NB4 (cell line): ENCODE results near the gene STON2.

Experiments
- DNase-seq: peaks from one replicate; pipeline ENCODE4 v3.0.0; 2010; ENCODE audit warnings: low read depth
- H3K4me3 ChIP-seq: one replicate; pipeline ENCODE4 v1.5.1; 2011; ENCODE audit warnings: mild to moderate bottlenecking, low read depth, low read length, moderate library complexity
- MYC ChIP-seq: IDR thresholded peaks from 2 replicates; pipeline ENCODE4 v1.6.1; 2011; ENCODE audit warnings: low read depth, low read length
- POLR2A ChIP-seq: IDR thresholded peaks from 2 replicates; pipeline ENCODE4 v1.6.1; 2011; ENCODE audit warnings: mild to moderate bottlenecking; ENCODE audit not compliant: insufficient read length; ENCODE audit errors: extremely low read depth
- TF ChIP-seq, protein P1 (sequence below): IDR thresholded peaks from 2 replicates; pipeline ENCODE4 v1.6.1; 2011; ENCODE audit warnings: low read depth, low read length
- TF ChIP-seq, protein P2 (sequence below): IDR thresholded peaks from one replicate; pipeline ENCODE4 v1.5.1; 2012; ENCODE audit warnings: low read depth, low read length

The STON2 gene

DNA sequence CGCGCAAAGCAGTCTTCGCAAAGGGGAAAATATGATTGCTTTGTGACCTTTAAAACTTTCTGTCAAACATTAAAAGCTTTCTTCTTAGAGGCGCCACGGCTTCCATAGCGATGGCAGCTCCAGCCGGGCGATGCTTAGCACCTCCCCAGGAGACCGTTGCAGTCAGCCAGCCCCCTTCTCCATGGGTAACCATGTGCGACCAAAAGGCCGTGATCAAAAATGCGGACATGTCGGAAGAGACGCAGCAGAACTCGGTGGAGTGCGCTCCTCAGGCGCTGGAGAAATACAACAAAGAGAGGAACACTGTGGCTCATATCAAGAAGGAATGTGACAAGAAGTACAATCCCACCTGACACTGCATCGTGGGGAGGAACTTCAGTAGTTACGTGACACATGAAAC, 12.7 kb upstream of the STON2 start:
- DNase-seq = no peak
- TF ChIP-seq POLR2A = no peak
- TF ChIP-seq, protein P1, sequence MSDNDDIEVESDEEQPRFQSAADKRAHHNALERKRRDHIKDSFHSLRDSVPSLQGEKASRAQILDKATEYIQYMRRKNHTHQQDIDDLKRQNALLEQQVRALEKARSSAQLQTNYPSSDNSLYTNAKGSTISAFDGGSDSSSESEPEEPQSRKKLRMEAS = no peak
- no peak for TF ChIP-seq MYC
- TF ChIP-seq, protein P2, sequence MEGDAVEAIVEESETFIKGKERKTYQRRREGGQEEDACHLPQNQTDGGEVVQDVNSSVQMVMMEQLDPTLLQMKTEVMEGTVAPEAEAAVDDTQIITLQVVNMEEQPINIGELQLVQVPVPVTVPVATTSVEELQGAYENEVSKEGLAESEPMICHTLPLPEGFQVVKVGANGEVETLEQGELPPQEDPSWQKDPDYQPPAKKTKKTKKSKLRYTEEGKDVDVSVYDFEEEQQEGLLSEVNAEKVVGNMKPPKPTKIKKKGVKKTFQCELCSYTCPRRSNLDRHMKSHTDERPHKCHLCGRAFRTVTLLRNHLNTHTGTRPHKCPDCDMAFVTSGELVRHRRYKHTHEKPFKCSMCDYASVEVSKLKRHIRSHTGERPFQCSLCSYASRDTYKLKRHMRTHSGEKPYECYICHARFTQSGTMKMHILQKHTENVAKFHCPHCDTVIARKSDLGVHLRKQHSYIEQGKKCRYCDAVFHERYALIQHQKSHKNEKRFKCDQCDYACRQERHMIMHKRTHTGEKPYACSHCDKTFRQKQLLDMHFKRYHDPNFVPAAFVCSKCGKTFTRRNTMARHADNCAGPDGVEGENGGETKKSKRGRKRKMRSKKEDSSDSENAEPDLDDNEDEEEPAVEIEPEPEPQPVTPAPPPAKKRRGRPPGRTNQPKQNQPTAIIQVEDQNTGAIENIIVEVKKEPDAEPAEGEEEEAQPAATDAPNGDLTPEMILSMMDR = no peak
- no peak overlapping the region for H3K4me3 ChIP-seq

DNA sequence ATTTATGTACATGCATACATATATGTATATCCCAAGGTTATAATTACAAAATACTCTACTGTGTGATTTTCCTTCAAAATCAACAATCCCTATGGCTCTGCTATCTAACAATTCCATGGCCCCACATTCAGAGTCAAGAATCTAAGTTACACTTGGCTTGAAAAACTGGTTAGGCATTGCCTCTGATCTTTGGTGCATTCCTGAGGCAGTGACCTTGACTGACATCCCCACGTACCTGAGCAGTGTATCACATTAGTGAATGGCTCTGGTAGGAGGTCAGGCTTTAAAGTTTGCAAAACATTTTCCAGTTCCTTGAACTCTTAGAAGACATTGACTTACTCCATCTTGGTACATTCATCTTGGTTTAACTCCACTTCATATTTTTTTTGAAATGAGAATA, 8.5 kb upstream of the STON2 start:
- no peak for DNase-seq
- TF ChIP-seq, protein P1 = no peak
- no peak for TF ChIP-seq MYC
- TF ChIP-seq, protein P2 = no peak
- no peak for TF ChIP-seq POLR2A

DNA sequence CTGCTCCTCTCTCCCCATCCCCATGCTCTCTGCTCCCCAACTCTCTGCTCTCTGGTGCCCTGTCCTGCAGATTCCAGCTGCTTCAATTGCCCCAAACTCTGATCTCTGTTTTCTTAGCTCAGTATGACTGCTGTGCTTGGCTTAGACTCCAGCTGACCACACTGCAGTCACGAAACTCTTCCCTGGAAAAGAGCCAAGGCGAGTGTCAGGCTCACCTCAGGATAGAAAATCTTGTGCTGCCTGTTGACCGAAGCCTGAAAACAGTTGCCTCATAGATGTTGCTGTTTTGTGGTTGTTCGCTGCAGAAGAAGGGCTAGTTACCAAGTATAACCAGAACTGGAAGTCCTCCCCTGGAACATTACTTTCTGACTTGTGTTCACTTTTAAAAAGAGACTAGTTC, 6.7 kb upstream of the STON2 start:
- TF ChIP-seq MYC (no peak), POLR2A (no peak)
- TF ChIP-seq, protein P2 = no peak
- TF ChIP-seq, protein P1 = no peak
- no peak for DNase-seq

More for the DNA sequence above, 8.5 kb upstream of the STON2 start:
- no peak overlapping the region for H3K4me3 ChIP-seq

DNA sequence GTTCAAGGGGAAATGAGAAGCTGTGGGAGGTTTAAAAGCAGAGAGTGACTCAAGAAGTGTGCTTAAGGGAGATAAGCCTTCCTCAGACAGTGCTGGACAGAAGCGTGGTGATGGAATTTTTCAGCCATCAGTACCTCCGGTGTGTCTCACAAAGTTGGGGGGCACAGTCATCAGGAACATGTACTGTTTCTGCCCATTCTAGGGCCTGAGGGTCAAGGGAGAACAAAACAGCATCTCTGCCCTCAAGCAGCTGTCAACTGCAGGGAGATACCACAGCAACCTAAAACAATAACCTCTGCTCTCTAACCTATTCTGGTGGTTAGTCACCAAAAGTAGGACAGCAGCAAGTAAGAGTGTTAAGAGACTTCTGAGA, 2.0 kb upstream of the STON2 start:
- peak; percentile 37 for DNase-seq
- TF ChIP-seq POLR2A (no peak), MYC (no peak)
- TF ChIP-seq, protein P1 = no peak
- TF ChIP-seq, protein P2 = no peak
- H3K4me3 ChIP-seq = no peak overlapping the region

More for the DNA sequence above, 6.7 kb upstream of the STON2 start:
- no peak overlapping the region for H3K4me3 ChIP-seq

DNA sequence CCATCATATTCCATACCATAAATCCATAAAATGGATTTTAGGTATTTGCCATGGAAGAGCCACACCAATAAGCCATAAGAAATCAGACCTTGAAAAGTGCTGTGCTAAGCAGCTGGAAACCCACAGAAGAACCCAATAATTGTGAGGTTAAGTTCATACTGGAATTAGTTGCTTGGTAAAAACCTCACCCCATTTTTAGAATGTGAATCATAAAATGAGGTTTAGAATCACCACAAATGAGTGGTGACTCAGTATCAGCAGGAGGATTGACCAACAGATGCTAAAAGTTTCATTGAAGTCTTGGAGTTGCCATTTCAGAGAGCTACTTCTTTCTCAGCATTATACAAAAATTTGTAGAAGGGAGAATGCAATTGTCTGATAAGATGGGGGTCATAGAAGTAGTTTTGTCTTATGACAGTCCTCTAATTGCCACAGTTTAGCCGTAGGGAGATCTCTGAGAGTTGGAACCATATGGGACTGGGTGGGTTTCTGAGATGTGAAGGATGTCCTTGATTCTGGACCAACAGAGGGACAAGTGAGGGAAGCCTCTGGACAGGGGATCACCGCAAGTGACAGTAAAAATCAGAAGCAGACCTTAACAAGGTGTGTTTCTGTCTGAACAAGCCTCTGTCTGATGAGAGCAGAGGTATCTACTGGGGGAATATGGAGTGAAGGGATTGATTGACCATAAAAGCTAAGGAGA, 1.4 kb upstream of the STON2 start:
- no peak overlapping the region for H3K4me3 ChIP-seq
- TF ChIP-seq MYC (no peak), POLR2A (no peak)
- TF ChIP-seq, protein P2 = no peak
- TF ChIP-seq, protein P1 = no peak
- peak; percentile 72 for DNase-seq
